Right lobe of liver (tissue), 6 donors: ENCODE results near the gene MYO7A. TPM values are rescaled to one million over a fixed set of nuclear protein-coding genes. Genes with fewer than 3 reads are reported as not detected.

Source experiments
- ATAC-seq, 4 donors: fragments of 200-7000 bp; cut with Tn5 transposase; one replicate each; pipeline ENCODE4 v1.9.1; 2020; ENCODE audit warnings: mild to moderate bottlenecking in 4 of 4, moderate library complexity in 4 of 4
- DNase-seq, 3 donors: peaks; one replicate each; pipeline ENCODE4 v3.0.0-alpha.2; 2020
- H3K27ac ChIP-seq, 3 donors: fragments of 200-600 bp; one replicate each; pipeline ENCODE4 v1.8.0; 2022
- H3K27me3 ChIP-seq, 2 donors: fragments of 200-600 bp; one replicate each; pipeline ENCODE4 v1.8.0; 2022
- H3K36me3 ChIP-seq, 4 donors: fragments of 200-600 bp; sonication (generic) in 1 of 4; one replicate each; pipeline versions ENCODE4 v1.5.1 to v1.8.0; 2017 to 2022; ENCODE audit warnings: control low read depth in 1 of 4
- H3K4me1 ChIP-seq, 4 donors: fragments of 200-600 bp; sonication (generic) in 1 of 4; one replicate each; pipeline versions ENCODE4 v1.5.1 to v1.8.0; 2017 to 2022; ENCODE audit warnings: control low read depth in 1 of 4
- H3K4me3 ChIP-seq, 3 donors: fragments of 200-600 bp; one replicate each; pipeline ENCODE4 v1.8.0; 2022
- H3K9me3 ChIP-seq, 4 donors: fragments of 200-600 bp; sonication (generic) in 1 of 4; one replicate each; pipeline versions ENCODE4 v1.5.1 to v1.8.0; 2017 to 2022; ENCODE audit warnings: control low read depth in 1 of 4
- CTCF ChIP-seq, 4 donors: fragments of 200-600 bp in 3 of 4; fragments of 450-650 bp in 1 of 4; IDR thresholded peaks; one replicate each; pipeline versions ENCODE4 v1.5.1 to v1.8.0; 2016 to 2022; ENCODE audit warnings: antibody characterized with exemption in 4 of 4, mild to moderate bottlenecking in 2 of 4
- POLR2A ChIP-seq: fragments of 450-650 bp; IDR thresholded peaks from one replicate; pipeline ENCODE4 v1.6.1; 2017; ENCODE audit warnings: antibody characterized with exemption, mild to moderate bottlenecking
- WGBS: methylation state at CpG from one replicate; pipeline ENCODE4 v1.1.6; 2018; ENCODE audit warnings: low coverage, low lambda C conversion rate; ENCODE audit not compliant: insufficient coverage; ENCODE audit errors: missing lambda C conversion rate; 5-methylcytosine and 5-hydroxymethylcytosine counted together
- intact Hi-C, 2 donors: fragments of 100-400 bp; cut with DNase I; formaldehyde crosslinking; loops; one replicate each; pipeline versions ENCODE4 v1.11.2 to v1.14.1; 2022
- total RNA-seq, 6 experiments: library from RNA; depleted of rRNA in 2 of 6; stranded (reverse); fragments of >200 nt in 2 of 6; fragmentation: NEBNext Ultra II Directional in 3 of 6; extraction: Animal tissue kit (Norgen Biotek cat#: 25700) in 3 of 6; gene quantifications; one replicate each; pipeline versions ENCODE4 v1.1.0 to v1.2.4, GENCODE V29; 2016 to 2023
- donor health status: DM: no; HTN: yes; CAD: no.
- donor health status: DM: no; HTN: no; CAD: no.
- donor health status: DM: no; HTN: no; CAD: no.
- donor health status: DM: no; HTN: yes; CAD: no.
- donor health status: DM: no; HTN: yes; CAD: no.

The MYO7A gene
- total RNA-seq, 6 experiments from 2014 or later: 23.6 to 39.6 (median 32.0) TPM

GRCh38 chr11:77112641-77113381 lies 15.2 kb upstream of the MYO7A start:
- Histone ChIP-seq H3K36me3 (peaks cover 0 to 28% (median 4%) of the 10 kb centered on the region in 4 donors), H3K27me3 (no peaks in the 10 kb centered on the region), H3K4me1 (peaks cover 0 to 3% (median under 1%) of the 10 kb centered on the region in 4 donors), H3K27ac (no peak overlapping the region), H3K9me3 (no peaks in the 10 kb centered on the region), H3K4me3 (no peak overlapping the region)
- no peak for ATAC-seq
- WGBS: 80% methylated on average over 6 of the region's 20 CpGs
- TF ChIP-seq CTCF (IDR thresholded peaks at IDR 0.05) (no peak), POLR2A (no peak)
- intact Hi-C loops: loop anchor here in 1 of 2 donors (10.0 kb wide), 1 partner anchor 68 kb away; no protein-coding TSS in a partner anchor
- peak in 1 of 3 donors; percentile 40 for DNase-seq

GRCh38 chr11:77113382-77114088 lies 14.5 kb upstream of the MYO7A start:
- Histone ChIP-seq H3K9me3 (no peaks in the 10 kb centered on the region), H3K36me3 (peaks cover 0 to 35% (median 5%) of the 10 kb centered on the region in 4 donors), H3K4me1 (no peaks in the 10 kb centered on the region), H3K27ac (no peak overlapping the region), H3K27me3 (no peaks in the 10 kb centered on the region), H3K4me3 (no peak overlapping the region)
- intact Hi-C loops: loop anchor here in 1 of 2 donors (10.0 kb wide), 1 partner anchor 69 kb away; no protein-coding TSS in a partner anchor
- ATAC-seq (peak; percentile 36 to 59 (median 56)), DNase-seq (peak in 2 of 3 donors; percentile 47 to 56)
- 57% methylated on average over 4 of the region's 8 CpGs for WGBS
- TF ChIP-seq POLR2A: no peak
- peak; percentile 15 to 64 (median 59) for TF ChIP-seq CTCF (IDR thresholded peaks at IDR 0.05)

GRCh38 chr11:77114089-77114463 lies 14.0 kb upstream of the MYO7A start:
- no CpG with 5 or more reads among the region's 13 CpGs for WGBS
- Histone ChIP-seq H3K4me1 (no peaks in the 10 kb centered on the region), H3K9me3 (no peaks in the 10 kb centered on the region), H3K27me3 (no peaks in the 10 kb centered on the region), H3K4me3 (no peak overlapping the region), H3K36me3 (peaks cover 0 to 40% (median 6%) of the 10 kb centered on the region in 4 donors), H3K27ac (no peak overlapping the region)
- TF ChIP-seq CTCF (IDR thresholded peaks at IDR 0.05): no peak
- TF ChIP-seq POLR2A: no peak
- DNase-seq: peak in 1 of 3 donors; percentile 39
- intact Hi-C loops: loop anchor here in 1 of 2 donors (10.0 kb wide), 1 partner anchor 69 kb away; no protein-coding TSS in a partner anchor
- ATAC-seq: no peak

- WGBS: 85% methylated on average over 4 of the region's 16 CpGs
- TF ChIP-seq CTCF (IDR thresholded peaks at IDR 0.05) (no peak), POLR2A (no peak)
- intact Hi-C loops: loop anchor here in 1 of 2 donors (10.0 kb wide), 1 partner anchor 70 kb away; no protein-coding TSS in a partner anchor
- Histone ChIP-seq H3K4me3 (no peak overlapping the region), H3K27me3 (no peaks in the 10 kb centered on the region), H3K27ac (no peak overlapping the region), H3K9me3 (no peaks in the 10 kb centered on the region), H3K4me1 (no peaks in the 10 kb centered on the region), H3K36me3 (peaks cover 0 to 50% (median 9%) of the 10 kb centered on the region in 4 donors)
- ATAC-seq (no peak), DNase-seq (peak in 1 of 3 donors; percentile 48)
Observed at GRCh38 chr11:77115181-77115611, 12.8 kb upstream of the MYO7A start.
